GM12873 (cell line): Measurements from ENCODE around the gene C1QTNF8.

Experiments
- TF ChIP-seq, protein P1 (sequence below): IDR thresholded peaks from 2 replicates; pipeline ENCODE4 v1.5.1; 2012; ENCODE audit warnings: low read depth, mild to moderate bottlenecking, moderate library complexity, low read length, control low read depth; ENCODE audit not compliant: insufficient read depth; ENCODE audit errors: missing control alignments

The C1QTNF8 gene

DNA sequence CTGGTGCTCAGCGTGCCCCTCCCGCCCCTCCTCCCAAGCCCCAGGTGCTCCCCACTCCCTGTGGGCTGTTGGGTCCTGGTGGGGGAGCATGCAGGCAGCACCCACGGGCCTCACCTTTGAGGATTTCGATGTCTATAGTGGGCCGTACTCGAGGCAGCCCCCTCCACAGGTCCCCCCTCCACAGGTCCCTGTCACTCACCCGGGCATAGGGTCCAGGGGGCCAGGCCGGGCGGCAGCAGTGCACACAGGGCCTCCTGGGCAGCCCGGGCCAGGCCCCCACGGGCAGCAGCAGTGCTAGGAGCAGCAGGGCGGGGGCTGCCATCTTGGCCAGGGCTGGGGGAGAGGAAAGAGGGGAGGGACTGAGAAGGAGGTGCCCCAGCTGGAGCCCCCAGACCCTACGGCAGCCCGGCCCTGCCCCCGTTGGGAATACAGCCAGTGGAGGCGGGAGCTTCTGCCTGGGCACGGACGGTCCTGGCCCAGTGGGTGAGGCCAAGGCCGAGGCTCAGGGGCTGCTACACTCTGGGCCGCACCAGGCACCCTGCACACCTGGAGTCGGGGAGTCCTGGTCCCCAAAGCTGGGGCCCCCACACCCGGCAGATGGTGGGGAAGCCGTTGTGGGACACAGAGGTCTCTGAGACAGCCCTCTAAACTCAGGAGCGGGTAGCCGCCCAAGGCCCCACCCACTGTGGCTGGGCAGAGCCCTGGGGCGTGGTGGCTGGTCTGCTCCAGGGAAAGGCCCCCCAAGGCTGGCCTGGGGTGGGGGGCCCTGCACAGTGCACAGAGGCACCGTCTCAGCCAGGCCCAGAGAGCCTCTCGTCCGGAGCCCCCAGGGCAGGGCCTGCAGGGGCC, 1.2 kb downstream of the C1QTNF8 start:
- TF ChIP-seq, protein P1, sequence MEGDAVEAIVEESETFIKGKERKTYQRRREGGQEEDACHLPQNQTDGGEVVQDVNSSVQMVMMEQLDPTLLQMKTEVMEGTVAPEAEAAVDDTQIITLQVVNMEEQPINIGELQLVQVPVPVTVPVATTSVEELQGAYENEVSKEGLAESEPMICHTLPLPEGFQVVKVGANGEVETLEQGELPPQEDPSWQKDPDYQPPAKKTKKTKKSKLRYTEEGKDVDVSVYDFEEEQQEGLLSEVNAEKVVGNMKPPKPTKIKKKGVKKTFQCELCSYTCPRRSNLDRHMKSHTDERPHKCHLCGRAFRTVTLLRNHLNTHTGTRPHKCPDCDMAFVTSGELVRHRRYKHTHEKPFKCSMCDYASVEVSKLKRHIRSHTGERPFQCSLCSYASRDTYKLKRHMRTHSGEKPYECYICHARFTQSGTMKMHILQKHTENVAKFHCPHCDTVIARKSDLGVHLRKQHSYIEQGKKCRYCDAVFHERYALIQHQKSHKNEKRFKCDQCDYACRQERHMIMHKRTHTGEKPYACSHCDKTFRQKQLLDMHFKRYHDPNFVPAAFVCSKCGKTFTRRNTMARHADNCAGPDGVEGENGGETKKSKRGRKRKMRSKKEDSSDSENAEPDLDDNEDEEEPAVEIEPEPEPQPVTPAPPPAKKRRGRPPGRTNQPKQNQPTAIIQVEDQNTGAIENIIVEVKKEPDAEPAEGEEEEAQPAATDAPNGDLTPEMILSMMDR = no peak

DNA sequence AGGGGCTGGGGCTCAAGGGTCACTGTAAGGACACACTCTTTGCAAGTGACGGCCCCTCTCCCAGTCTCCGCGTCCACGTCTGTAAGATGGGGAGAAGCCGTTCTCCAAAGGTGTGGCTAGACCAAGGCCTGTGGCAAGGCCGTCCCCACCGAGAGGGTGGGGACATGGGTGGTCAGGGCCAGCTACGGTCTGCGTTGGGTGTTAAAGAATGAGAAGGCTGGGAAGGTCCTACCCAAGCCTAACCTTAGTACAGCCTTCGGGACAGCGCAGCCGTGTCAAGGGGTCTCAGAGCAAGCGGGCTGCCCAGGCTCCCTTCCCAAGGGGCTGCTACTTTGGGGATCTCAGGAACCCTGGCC, 1.9 kb downstream of the C1QTNF8 start:
- TF ChIP-seq, protein P1 = no peak

DNA sequence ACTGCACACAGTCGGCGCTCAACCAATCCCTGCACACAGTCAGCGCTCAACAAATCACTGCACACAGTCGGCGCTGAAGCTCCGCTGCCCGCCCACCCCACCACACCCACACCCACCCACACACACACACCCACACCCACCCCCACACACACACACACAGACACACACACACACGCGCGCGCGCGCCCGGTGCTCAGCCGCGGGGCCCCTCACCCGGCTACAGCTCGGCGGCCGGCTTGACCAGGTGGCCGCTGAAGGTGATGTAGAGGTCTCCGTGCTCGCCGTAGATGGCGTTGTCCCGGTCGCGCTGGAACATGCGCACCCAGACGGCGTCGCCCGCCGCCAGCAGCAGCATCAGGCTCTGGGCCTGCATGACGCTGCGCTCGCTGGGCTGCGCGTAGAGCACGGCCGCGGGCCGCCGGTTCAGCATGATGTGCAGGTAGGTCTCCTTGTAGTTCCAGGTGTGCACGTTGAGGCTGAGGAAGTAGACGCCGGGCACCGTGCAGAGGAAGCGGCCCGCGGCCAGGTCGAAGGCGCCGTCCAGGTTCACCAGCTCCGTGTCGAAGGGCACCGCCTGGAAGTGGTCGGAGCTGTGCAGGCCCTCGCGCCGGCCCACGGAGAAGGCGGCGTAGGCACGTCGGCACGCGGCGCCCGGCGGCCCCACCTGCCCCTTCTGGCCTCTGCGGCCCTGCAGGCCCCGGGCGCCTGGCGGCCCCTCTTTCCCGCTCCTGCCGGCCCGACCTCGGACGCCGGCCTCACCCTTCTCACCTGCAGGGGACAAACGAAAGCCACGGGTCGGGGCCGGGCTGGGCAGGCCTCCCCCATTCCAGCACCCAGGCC, 2.5 kb downstream of the C1QTNF8 start:
- TF ChIP-seq, protein P1 = no peak

DNA sequence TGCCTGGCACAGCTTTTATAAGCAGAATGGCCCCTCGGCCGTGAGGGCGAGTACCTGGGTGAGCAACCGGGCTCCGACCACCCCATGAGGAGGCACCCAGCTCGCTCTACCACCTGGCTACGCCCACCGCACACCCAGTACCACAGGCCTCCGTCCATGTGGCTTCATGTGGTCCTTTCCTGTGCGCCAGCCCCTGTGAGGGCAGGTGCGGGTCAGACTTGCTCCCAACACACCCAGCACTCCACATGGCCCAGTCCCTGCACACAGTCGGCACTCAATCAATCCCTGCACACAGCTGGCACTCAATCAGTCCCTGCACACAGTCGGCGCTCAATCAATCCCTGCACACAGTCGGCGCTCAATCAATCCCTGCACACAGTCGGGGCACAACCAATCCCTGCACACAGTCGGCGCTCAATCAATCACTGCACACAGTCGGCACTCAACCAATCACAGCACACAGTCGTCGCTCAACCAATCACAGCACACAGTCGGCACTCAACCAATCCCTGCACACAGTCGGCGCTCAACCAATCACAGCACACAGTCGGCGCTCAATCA, 4.0 kb downstream of the C1QTNF8 start:
- TF ChIP-seq, protein P1 = no peak

DNA sequence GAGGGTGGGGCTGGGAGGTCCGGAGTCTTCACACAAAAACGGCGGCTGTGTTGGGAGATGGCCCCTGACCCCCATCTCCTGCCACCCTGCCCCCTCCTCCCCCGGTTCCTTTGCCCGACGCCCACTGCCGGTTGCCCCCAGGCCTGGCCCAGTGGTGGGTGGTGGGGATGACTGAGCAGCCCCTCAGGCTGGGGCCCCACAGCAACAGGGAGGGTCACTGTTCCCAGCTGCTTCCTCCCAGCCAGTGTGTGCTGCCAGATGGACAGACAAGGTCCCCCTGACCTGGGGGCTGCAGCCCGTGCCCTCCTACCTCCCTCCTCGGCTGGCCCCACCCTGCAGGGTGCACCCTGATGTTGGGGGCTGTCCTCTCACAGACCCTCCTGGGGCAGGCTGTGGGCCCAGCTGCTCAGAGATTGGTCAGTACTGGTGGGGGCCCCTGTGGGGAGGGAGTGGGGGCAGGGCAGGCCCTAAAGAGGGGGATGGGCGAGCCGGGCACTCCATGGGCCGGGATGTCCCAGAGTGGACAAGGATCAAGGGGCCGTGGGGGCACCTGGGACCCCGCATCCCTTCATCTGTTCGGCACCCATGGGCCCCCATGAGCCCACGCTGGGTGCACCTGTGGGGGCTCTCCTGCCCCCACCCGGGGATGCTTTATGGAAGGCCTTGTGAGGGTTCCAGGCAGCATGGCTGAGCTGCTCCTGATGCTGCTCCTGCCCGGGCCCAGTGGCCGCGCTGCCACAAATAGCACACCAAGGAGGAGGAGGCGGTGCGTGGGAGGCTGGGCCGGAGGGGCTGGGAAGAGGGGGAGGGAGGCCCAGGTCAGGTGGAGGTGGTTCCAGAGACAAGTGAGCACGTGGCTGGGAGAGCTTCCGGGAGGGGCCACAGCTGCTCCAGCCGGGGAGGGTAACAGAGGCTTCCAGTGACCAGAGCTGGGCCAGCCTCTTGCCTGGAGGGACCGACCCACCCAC, 5.1 kb downstream of the C1QTNF8 start:
- TF ChIP-seq, protein P1 = no peak

DNA sequence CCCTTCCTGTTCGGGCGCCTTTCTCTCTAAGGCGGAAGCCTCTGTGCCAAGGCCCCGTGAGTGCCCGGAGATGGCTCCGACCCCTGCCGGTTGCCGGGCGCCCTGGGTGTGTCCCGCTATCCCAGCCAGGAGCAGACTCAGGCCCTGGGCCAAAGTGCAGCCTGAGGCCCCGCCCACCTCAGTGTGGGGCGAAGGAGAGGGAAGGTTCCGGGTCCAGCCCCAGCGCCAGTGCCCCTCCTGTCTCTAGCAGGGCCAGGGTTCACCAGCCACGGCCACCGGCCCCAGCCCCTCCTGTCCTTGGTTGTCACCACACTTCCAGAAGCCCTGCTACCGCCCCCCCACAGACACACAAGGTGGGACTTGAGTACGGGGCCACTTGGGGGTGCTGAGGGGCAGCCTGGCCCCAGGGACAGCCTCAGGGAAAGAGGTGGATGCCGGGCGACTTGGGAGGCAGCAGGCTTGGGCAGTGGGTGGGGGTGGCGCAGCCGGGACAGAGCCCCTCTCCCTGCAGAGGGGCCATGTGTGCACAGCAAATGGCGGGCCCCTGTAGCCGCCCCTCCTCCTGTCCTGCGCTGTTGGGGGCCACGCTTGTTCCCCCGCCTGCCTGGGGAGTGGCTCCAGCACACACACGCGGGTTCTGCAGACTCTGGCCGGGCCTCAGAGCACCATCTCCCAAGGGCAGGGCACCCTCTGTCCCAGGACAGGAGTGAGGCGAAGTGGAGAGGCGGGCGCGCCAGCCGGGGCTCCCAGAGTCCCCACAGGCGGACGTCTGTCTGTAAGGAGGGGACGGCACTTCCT, 6.0 kb downstream of the C1QTNF8 start:
- TF ChIP-seq, protein P1 = no peak
